Measurements from ENCODE around the gene IMP4. TPM values are rescaled to one million over a fixed set of nuclear protein-coding genes. Genes with fewer than 3 reads are reported as not detected.

The IMP4 gene
- total RNA-seq, 2 donors from 2014 or later: 71.4 to 106 TPM

GRCh38 chr2:130336150-130336876 lies 6.4 kb upstream of the IMP4 start:
- H3K4me1 ChIP-seq (replicated peaks): no peaks in the 10 kb centered on the region
- no peak overlapping the region for H3K4me3 ChIP-seq
- no peaks in the 10 kb centered on the region for H3K36me3 ChIP-seq
- TF ChIP-seq POLR2AphosphoS5 (IDR thresholded peaks at IDR 0.05) (no peak), CTCF (IDR thresholded peaks at IDR 0.05) (no peak), POLR2A (IDR thresholded peaks at IDR 0.05) (no peak)
- no peak for DNase-seq (ENCODE audit: low spot score)
- no peak overlapping the region for H3K27ac ChIP-seq
- intact Hi-C loops (cut with DNase I): loop anchor here (5.0 kb wide), 1 partner anchor 36 kb away; no protein-coding TSS in a partner anchor
- no peaks in the 10 kb centered on the region for H3K9me3 ChIP-seq
- 78% methylated on average over 13 of the region's 13 CpGs for WGBS
- no peaks in the 10 kb centered on the region for H3K27me3 ChIP-seq (replicated peaks; ENCODE audit: insufficient read depth)

- intact Hi-C loops (cut with DNase I): loop anchor here (5.0 kb wide), 1 partner anchor 35 kb away; no protein-coding TSS in a partner anchor
- peak overlapping the region; percentile 42 to 56 for H3K27ac ChIP-seq
- H3K36me3 ChIP-seq: no peaks in the 10 kb centered on the region
- no peaks in the 10 kb centered on the region for H3K27me3 ChIP-seq (replicated peaks; ENCODE audit: insufficient read depth)
- no peak for TF ChIP-seq CTCF (IDR thresholded peaks at IDR 0.05)
- peak; percentile 17 for TF ChIP-seq POLR2A (IDR thresholded peaks at IDR 0.05)
- peak; percentile 81 for TF ChIP-seq POLR2AphosphoS5 (IDR thresholded peaks at IDR 0.05)
- peak overlapping the region; percentile 12 to 27 for H3K4me3 ChIP-seq
- WGBS: 17% methylated on average over 29 of the region's 29 CpGs
- peak; percentile 88 for DNase-seq (ENCODE audit: low spot score)
- no peaks in the 10 kb centered on the region for H3K4me1 ChIP-seq (replicated peaks)
- no peaks in the 10 kb centered on the region for H3K9me3 ChIP-seq
Measured at GRCh38 chr2:130336877-130337734, 5.6 kb upstream of the IMP4 start.

GRCh38 chr2:130337735-130338325 lies 4.9 kb upstream of the IMP4 start:
- no peaks in the 10 kb centered on the region for H3K36me3 ChIP-seq
- whole genome bisulfite sequencing: 50% methylated on average over 8 of the region's 8 CpGs
- no peak for TF ChIP-seq POLR2AphosphoS5 (IDR thresholded peaks at IDR 0.05)
- TF ChIP-seq CTCF (IDR thresholded peaks at IDR 0.05): no peak
- TF ChIP-seq POLR2A (IDR thresholded peaks at IDR 0.05): no peak
- peak overlapping the region in 1 of 2 donors; percentile 56 for H3K27ac ChIP-seq
- intact Hi-C loops (cut with DNase I): loop anchor here (5.0 kb wide), 1 partner anchor 34 kb away; no protein-coding TSS in a partner anchor
- H3K9me3 ChIP-seq: no peaks in the 10 kb centered on the region
- DNase-seq (ENCODE audit: low spot score): no peak
- no peaks in the 10 kb centered on the region for H3K27me3 ChIP-seq (replicated peaks; ENCODE audit: insufficient read depth)
- no peaks in the 10 kb centered on the region for H3K4me1 ChIP-seq (replicated peaks)
- H3K4me3 ChIP-seq: peak overlapping the region in 1 of 2 donors; percentile 27

- DNase-seq (ENCODE audit: low spot score): no peak
- WGBS: 90% methylated on average over 12 of the region's 12 CpGs
- intact Hi-C loops (cut with DNase I): loop anchor here (5.0 kb wide), 1 partner anchor 33 kb away; no protein-coding TSS in a partner anchor
Measured at GRCh38 chr2:130338793-130339345, 3.8 kb upstream of the IMP4 start.

More at GRCh38 chr2:130338793-130339345, 3.8 kb upstream of the IMP4 start:
- H3K4me1 ChIP-seq (replicated peaks): no peaks in the 10 kb centered on the region
- H3K27ac ChIP-seq: no peak overlapping the region
- TF ChIP-seq POLR2AphosphoS5 (IDR thresholded peaks at IDR 0.05): no peak
- TF ChIP-seq POLR2A (IDR thresholded peaks at IDR 0.05): no peak
- no peak for TF ChIP-seq CTCF (IDR thresholded peaks at IDR 0.05)
- no peaks in the 10 kb centered on the region for H3K36me3 ChIP-seq
- H3K9me3 ChIP-seq: no peaks in the 10 kb centered on the region
- no peaks in the 10 kb centered on the region for H3K27me3 ChIP-seq (replicated peaks; ENCODE audit: insufficient read depth)
- H3K4me3 ChIP-seq: no peak overlapping the region
